ENCODE measurements around the gene KRT85.

- TF ChIP-seq CTCF (conservative IDR thresholded peaks at IDR 0.05; ENCODE audit: low read length) (no peak), EZH2phosphoT487 (IDR thresholded peaks at IDR 0.05; ENCODE audit: borderline replicate concordance, low read depth, low read length) (no peak)
Observed at GRCh38 chr12:52319097-52319496, 48.2 kb downstream of the KRT85 start.
